Stimulated activated naive CD4-positive, alpha-beta T cell treated with Interleukin-2 at 50 U/mL for 16 hours (primary cell): ENCODE results near the gene PITX1.

ENCODE experiments used
- DNase-seq: peaks from one replicate; lab custom pipeline; 2025; lab: John Stamatoyannopoulos, UW

Gene PITX1

DNA sequence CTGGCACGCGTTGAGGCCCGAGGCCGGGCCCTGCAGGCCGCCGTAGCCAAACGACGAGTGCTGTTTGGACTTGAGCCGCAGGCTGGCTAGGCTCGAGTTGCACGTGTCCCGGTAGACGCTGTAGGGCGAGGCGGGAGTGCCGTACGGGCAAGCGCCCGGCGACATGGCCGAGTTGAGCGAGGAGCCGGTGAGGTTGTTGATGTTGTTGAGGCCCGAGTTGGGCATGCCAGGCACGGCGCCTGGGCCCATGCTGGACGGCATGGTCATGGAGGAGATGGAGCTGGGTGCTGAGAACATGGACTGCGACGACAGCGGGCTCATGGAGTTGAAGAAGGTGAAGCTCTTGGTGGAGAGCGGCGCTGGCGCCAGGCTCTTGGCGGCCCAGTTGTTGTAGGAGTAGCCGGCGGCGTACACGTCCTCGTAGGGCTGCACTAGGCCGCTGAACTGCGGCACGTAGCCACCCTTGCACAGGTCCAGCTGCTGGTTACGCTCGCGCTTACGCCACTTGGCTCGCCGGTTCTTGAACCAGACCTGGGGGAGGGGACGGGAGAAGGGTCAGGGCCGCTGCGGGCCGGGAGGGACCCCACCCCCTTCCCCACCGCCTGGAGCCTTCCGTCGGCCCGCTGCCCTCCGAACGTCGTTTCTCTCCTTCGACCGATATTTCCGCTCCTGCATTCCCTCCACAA, 5.1 kb downstream of the PITX1 start:
- DNase-seq: no peak

- no peak for DNase-seq
Observed at GRCh38 chr5:135027697-135028615, 6.1 kb downstream of the PITX1 start.

DNA sequence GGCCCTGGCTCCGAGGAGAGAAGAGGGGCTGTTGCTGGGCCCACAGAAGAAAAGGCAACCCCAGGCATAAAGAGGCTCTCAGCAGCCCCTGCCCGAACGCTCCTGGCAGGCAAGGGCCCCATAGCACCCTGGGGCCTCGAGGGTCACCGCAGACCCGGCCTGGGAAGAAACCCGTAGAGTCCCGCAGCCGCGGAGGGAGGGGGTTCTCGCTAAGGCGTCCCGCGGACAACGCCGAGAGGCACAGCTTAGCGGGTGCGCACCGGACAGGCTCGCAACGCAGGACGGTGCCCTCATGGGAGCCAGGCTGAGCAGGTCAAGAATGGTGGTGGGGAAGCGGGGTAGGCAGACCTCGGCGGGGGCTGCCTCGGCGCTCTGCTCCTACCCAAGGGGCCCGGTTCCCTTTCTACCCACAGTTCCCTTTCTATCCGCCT, 6.7 kb downstream of the PITX1 start:
- DNase-seq: no peak

- no peak for DNase-seq
Observed at GRCh38 chr5:135026645-135027265, 7.3 kb downstream of the PITX1 start.

GRCh38 chr5:135025730-135026644, 8.0 kb downstream of the PITX1 start:
- no peak for DNase-seq

DNA sequence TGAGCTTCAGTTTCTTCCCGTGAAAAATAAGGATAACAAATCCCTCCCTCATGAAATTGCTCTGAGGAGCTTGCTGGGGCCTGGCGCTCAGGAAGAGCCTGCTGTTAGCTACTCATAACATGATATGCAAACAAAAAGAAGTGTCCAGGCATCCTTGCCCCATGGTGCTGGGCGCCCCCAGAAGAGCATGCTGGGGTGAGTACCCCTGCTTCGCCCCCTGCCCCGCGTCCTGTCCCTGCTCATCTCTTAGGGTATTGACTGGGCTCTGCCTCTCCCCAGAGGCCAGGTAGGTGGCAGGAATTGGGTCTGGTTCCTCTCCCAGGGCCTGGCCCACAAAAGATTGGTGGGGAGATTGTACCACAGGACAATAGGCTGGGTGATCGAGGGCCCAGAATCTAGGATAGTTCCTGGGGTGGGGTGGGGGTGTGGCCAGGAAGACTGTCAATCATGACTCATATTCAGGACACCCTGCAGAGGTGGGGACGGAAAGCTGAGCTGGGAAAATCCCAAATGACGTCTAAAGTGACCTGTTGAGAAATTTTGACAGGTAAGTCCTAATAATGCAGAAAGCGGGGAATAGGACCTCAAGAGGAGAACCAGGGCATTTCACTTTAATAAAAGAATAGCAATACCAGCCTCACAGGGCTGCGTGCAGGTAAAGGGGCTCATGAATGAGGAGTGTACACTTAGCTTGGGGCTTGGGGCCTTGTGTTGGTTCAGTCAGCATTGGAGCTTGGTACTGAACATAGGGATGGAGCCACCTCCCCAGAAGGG, 8.9 kb downstream of the PITX1 start:
- no peak for DNase-seq

DNA sequence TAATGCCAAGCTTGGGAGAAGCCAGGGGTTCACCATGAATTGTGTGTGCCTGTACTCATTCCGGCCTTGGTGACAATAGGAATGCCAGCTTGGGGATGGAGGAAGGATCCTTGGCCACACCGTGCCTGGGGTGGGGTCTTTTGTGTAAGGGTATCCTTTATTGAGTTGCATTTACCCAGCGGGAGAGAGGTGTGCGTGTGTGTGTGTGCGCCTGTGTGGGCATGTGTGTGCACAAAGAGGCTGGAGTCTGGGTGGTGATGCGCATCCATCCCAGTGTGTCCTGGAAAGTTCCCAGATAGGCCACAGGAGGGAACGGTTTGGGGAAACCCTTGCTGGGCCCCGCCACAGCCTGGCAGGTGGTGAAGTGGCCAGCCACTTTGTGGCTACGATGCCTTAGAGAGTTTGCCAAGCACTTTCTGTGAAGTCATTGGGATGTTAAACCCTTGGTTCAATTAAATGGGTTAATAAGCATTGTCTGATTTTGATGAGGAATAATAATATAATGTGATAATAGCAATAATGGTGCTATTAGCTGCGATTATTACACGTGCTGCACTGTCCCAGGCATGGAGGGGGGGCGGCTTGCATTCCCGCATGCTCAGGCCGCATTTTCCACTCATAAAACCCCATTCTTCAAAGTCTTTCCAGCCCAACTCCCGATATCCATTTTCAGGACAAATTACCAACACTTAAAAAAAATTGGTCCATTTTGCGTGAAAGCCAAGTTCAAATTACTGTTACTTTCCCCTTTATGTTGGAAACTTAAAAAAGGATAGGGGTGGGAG, 13.7 kb downstream of the PITX1 start:
- no peak for DNase-seq

GRCh38 chr5:135019314-135019713, 14.7 kb downstream of the PITX1 start:
- DNase-seq: no peak

DNA sequence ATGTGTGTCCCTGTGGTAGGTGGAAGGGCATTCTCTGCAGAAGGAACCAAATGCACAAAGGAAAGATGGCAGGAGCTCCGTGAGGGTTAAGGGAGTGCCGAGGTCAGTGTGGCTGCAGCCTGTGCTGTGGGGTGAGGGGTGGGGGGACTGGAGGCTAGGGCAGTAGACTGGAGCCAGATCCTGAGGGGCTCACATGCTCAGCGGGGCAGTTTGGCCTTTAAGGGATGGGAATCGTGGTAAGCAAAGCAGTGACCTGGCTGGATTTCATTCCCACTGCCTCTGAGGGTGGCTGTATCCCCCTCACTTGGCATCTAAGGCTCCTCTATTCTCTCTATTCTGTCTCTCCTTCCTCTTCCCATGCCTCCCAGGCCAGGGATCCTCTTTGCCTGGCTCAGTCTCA, 15.6 kb downstream of the PITX1 start:
- no peak for DNase-seq

DNA sequence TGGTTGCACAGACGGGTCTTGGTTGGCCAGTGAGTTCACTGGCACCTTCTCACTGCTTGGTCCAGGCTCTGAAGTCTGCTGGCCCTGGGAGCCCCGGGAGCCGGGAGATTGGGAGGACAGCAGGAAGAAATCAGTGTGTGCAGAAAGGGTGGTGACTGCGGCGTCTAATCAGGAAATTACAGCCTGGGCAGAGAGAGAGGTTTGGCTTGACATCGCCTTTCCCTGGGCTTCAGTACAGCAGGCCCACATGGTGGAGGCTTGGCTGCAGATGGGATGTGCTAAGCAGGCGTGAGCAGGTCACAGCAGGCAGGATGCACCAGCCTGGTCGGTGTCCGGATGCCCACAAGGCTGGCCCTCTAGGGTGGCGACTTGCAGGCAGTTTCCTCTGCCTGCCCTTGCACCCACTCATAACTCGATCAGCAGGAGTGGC, 17.2 kb downstream of the PITX1 start:
- DNase-seq: no peak

DNA sequence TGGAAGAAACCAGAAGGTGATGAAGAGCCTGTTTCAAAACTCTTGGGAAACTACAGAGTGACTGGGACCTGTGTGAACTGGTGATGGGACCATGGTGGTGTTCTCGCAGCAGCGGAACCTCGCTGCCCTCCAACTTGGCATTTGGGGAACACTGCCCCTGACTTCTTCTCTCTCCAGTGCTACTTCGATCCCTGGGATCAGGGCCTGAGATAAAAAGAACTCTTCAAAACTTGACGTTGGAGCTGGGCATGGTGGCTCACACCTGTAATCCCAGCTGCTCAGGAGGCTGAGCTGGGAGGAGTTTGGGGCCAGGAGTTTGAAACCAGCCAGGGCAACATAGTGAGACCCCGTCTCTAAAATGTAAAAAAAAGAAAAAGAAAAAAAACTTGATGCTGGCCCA, 18.1 kb downstream of the PITX1 start:
- no peak for DNase-seq

DNA sequence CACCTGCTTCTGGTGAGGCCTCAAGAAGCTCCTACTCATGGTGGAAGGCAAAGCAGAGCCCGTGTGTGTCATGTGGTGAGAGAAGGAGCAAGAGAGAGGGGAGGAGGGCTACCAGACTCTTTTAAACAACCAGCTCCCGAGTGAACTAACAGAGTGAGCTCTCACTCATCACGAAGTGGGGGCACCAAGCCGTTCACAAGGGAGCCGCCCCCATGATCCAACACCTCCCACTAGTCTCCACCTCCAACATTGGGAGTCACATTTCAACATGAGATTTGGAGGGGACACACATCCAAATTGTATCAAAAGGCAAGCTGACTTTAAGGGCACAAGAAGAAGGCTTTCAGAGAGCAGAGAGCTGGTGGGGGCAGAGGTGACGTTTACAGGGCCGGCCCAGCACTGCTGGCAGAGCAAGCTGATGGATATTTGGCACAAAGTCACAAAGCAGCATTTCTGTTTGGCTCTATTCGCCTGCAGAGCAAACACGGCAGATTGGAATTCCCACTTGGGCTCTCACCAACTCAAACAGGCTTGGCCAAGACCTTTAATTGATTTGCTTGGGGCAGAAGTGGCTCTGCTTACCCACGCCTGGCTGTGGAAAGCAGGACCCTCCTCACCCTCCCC, 20.0 kb downstream of the PITX1 start:
- DNase-seq: no peak

- no peak for DNase-seq
Observed at GRCh38 chr5:135013445-135013844, 20.6 kb downstream of the PITX1 start.

- DNase-seq: no peak
Observed at GRCh38 chr5:135012951-135013391, 21.1 kb downstream of the PITX1 start.

DNA sequence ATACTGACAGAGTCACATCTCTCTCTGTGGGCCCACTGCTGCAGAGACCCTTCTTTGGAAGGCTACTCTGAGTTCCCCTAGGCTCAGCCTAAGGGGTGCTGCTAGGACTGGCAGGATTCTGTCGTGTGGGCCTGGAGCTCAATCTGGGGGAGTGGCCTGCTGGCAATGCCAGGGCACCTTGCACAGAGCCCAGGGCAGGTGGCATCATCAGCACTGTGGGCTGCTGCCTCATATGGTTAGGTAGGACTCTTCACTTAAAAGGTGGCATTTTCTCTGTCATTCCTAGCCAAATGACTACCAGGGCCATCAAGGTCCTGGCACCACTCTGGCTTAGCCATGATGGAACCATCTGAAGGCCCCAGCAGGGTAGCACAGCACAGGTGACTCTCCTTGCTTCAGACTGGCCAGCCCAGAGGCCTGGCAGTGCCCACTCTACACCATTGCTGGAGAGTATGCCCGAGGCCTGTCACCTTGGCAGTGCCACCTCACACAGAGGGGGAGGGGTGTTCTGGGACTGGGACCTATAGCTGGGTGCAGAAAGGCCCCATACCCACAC, 21.9 kb downstream of the PITX1 start:
- no peak for DNase-seq

GRCh38 chr5:135011355-135012032, 22.5 kb downstream of the PITX1 start:
- no peak for DNase-seq

DNA sequence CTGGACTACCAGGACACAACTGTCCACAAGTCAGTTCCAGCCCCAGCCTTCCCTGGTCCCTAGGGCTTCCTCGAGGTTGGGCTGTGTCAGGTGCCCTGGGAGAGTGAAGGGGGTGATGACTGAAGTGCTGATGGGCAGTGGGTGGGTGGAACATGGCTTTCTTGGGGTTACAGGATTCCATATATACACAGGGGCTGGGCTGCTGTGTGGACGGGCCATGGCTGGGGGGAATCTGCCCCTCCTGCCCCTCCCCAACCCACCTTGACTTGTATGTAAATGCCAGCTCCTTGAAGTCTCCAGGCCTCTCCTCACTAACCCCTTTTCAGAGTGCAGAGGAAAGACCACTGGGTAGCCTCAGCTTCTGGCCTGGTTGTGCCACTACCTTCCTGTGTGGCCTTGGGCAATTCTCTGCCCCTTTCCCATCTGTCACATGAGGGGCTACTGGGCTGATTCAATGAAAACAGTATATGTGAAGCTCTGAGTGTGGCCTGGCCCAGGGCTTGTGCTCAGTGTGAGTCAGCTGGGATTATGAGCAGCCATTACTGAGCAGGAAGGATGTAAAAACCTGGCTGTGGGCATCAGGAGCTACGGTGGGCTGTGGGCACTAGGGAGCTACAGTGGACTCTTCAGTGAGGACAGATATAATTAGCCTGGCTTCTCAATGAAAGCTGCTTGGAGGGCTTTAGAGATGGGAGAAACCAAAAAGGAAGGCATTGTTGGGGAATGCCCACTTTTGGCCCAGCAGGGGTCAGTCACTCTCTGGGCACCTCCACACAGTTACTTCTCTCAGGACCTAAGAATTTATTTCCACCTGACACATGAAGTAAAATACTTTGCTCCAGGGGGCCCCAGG, 23.3 kb downstream of the PITX1 start:
- DNase-seq: no peak
